ENCODE measurements around the gene DMD.

The DMD gene

DNA sequence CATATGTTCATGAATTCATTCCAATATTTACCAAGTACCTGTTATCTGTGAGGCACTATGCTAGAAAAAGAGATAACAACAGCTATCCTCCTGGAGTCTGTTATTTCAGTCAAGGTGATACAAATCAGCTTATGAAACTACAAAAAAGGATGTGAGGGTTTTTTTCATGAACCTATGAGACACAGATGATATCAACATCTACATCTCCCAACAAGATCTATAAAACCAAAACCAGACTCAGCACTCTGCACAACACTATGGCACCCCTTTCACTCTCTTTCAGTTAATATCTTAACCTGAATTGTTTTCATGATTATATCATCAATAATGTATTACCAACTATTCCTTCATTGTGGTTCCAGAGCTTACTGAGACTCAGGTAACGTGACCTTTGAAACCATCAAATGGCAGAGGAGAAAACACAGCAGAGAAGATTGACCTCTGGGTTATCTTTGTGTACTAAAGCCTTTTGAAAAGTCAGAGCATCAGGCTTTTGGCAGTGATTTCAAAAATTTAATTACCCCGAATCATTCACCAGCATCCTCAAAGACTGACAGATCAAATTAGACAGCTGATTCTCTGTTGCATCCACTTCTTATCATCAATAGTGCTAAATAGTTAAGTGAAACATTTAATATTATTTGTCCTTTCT lies 1894.9 kb downstream of the DMD start:
- no peak for DNase-seq

- no peak for DNase-seq
These were observed 1896.4 kb downstream of the DMD start for GRCh38 chrX:31314921-31315320.

DNA sequence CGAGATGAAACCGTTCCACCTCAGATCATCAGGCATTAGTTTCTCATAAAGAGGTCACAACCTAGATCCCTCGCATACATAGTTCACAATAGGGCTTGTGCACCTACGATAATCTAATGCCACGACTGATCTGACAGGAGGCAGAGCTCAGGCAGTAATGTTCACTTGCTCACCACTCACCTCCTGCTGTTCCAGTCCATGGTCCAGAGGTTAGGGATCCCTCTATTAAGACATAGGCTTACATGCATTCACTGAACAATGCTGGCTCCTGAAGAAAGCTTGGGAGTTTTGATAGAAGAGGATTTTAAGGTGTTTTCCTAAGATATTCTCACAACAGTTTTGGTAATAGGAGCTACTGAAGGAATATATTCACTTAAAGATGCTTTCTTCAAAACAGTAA lies 1903.4 kb downstream of the DMD start:
- no peak for DNase-seq

- DNase-seq = no peak
These were observed 1908.7 kb downstream of the DMD start for GRCh38 chrX:31302573-31303075.

- DNase-seq = no peak
These were observed 1909.4 kb downstream of the DMD start for GRCh38 chrX:31301941-31302340.

GRCh38 chrX:31301203-31301602 lies 1910.1 kb downstream of the DMD start:
- no peak for DNase-seq

- no peak for DNase-seq
These were observed 1912.4 kb downstream of the DMD start for GRCh38 chrX:31298916-31299315.

- DNase-seq = no peak
These were observed 1913.5 kb downstream of the DMD start for GRCh38 chrX:31297881-31298280.

- DNase-seq = no peak
These were observed 1916.9 kb downstream of the DMD start for GRCh38 chrX:31294475-31294874.

DNA sequence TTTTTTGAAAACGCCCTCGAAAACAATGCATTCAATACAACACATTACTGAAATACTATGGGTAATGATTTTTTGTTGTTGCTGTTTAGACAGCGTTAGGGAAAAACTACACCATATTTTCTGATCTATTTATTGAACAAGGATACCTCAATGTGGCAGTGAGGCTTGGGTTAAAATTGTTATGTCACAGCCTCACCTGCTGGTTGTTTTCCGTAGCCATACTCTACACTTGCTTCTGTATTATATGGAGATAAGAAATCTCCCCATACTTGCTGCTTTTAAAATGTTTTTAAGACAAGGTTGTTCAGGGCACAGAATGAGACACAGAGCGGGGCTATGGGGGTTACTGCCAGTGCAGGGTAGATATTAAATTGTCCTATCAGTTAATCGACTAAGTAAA lies 1917.9 kb downstream of the DMD start:
- no peak for DNase-seq

- DNase-seq = no peak
These were observed 1920.2 kb downstream of the DMD start for GRCh38 chrX:31291131-31291530.

DNA sequence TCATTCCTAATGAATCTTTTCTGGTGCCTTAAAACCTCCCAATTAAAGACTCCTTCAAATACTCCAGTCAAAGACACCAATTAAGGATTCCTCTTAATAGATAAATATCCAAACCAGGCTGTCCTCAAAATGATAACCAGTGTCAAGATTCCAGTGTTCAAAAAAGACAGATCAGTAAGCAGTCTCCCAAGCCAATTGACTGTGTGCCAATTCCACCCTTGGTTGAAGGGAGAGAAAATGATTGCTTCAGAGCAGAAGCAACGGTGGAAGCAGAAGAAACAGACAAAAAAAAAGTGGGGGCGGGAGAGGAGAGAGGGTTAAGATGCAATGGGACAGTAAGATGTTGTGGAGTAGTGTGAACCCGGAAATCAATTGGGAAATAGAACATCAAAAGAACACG lies 1923.5 kb downstream of the DMD start:
- no peak for DNase-seq

DNA sequence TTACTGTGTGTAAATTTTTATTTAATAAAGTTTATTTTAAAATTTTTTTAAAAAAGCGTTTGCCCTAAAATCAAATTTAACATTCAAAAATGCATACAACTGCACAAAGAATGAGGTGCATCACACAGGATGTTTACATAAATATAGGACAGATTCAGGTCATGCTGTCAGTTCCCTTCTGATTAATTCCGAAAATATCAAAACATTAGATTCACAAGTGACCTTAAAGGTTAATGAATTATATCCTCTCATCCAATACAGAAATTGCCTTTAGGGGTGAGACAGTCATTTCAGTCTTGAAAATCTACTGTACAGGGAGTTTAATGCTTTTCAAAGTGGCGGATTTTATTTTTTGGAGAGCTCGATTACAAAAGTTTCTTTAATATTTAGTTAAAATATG lies 1930.8 kb downstream of the DMD start:
- no peak for DNase-seq

- DNase-seq = no peak
These were observed 1932.0 kb downstream of the DMD start for GRCh38 chrX:31279359-31279758.

DNA sequence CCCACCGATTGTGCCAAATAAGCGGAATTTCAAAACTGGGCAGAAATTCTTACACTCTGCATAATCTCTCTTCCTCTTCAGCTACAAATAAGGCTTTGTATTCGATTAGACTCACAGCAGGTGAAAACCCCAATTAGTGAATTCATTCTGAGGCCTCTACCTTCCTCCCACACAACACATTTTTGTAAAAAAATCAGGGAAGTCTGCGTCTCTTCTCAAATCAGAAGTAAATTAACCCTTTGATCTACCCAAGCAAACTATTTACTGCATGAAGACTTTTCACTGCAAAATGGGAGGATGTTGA lies 1938.9 kb downstream of the DMD start:
- DNase-seq = no peak

- DNase-seq = no peak
These were observed 1939.5 kb downstream of the DMD start for GRCh38 chrX:31271615-31272471.

DNA sequence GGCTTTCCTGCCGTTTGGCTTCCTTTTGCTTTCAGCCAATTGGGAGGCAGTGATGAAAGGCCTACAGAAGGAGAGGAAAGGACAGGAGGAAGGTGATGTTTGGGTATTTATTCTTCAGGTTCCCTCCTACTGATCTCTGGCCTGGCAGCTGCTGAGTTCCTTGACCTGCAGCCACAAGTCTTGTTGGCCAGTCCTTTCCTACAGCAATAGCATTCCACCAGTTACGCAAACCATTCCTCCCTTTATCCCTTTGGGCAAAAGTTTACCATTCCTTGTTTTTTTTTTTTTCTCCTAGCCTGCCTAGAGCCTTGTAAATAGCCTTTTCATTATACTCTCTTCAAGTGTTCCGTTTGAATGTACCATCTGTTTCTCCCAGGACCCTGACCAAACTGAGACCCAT lies 1941.4 kb downstream of the DMD start:
- no peak for DNase-seq

GRCh38 chrX:31268359-31268758 lies 1943.0 kb downstream of the DMD start:
- no peak for DNase-seq

DNA sequence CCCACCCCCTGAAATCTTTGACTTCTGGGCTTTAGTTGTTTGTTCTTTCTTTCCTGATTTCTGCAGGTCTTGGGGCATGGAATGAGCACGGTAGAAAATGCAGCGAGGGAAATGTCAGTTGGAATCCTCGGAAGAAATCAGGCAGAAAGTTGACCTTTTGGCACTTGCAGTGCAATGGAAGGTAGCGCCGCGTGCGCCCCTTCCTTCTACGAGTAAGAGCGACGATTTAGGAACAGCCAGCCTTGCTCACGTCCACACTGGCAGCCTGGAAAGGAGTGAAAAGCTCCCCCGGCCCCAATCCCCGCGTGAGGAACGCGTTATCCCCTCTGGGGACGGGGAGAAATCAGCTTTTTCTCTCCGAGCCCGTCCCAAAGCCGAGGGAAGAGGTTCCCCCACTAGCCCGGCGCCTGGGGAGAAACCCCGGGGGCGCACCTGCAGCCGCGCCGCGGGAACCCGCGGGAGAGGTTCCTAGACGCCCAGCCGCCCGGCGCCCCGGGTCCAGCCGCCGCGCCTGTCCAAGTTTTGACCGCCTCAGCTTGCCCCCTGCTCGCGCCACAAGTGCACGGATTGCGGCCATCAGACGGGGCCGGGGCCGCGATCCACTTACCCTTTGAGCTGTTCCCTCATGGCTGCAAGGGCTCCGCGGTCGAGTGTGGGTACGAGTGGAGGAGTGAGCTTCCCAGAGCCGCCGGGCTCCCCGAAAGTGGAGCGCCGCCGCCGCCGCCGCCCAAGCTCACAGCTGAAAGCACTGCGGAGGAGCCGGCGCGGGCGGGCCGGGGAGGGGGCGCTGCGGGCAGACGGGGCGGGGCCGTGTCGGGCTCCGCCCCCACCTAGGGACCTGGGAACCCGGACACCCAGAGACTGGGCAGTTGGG lies 1944.9 kb downstream of the DMD start:
- DNase-seq = peak; percentile 36

- no peak for DNase-seq
These were observed 1946.0 kb downstream of the DMD start for GRCh38 chrX:31265383-31265782.

DNA sequence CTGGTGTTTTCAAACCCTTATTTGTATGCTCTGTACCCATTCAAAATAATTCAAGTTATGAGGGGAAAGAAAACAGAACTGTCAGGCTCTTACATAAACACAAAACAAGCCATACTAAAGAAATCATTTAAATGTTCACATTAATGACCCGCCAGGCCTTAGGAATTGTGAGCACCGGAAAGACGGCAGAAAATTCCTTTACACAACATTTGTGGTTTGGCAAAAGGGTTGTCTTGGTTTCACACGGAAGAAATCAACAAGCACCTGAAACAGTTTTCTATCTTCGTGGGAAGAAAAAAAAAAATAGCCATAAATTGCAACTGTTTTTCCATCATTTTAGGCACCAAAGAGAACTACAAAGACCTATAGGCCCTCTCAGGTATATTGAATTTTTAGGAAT lies 1951.0 kb downstream of the DMD start:
- no peak for DNase-seq

DNA sequence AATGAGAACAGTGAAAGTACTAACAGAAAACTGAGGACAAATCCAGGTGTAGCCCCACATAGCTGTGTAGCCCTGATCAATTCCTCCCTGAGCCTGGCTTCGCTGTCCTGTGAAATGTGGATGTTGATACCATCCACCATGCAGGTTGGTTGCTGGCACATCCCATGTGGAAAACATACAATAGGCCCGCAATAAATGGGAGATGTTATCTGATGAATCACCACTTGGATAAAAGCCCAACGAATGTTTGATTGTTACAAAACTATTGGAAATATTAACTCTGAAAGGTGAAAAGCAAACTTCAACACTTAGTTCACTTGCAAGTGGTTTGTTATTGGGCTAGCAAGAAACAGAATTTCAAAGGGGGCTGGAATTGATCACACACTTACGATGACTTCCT lies 1953.2 kb downstream of the DMD start:
- no peak for DNase-seq

DNA sequence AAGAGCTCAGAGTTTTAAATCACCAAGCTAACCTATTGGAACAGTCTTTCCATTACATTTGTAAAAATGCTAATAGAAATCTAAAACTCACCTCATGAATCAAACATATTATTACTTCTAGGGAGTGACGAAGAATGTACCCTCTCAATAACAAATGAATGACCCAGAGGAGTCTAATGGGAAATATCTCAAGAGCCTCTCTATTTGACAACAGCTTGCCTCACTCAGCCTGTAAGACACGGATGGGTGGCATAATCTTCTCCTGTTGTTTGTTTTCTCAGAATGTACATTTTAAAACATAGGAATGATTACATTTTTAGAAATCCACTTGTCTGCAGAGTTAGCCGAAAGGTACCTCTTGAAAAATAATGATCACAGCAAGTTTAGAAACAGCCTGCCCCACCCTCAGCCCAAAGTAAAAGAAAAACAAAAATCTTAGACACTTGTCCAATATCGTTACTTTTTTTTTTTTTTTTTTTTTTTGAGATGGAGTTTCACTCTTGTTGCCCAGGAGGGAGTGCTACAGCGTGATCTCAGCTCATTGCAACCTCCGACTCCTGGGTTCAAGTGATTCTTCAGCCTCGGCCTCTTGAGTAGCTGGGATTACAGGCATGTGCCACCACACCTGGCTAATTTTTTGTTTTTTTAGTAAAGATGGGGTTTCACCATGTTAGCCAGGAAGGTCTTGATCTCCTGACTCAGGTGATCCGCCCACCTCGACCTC lies 1955.9 kb downstream of the DMD start:
- DNase-seq = no peak
